AG09309 (cell line): Measurements from ENCODE around the gene RPUSD4.

Source experiments
- DNase-seq: peaks from one replicate; pipeline ENCODE4 v3.0.0-alpha.2; 2010; ENCODE audit warnings: low read depth
- H3K4me3 ChIP-seq: 2 replicates; pipeline ENCODE4 v1.5.1; 2011; ENCODE audit warnings: mild to moderate bottlenecking, low read depth, low read length, moderate library complexity; ENCODE audit not compliant: control insufficient read depth
- CTCF ChIP-seq: IDR thresholded peaks from 2 replicates; pipeline ENCODE4 v1.5.1; 2011; ENCODE audit warnings: mild to moderate bottlenecking, low read depth, low read length, inconsistent platforms; ENCODE audit not compliant: insufficient read depth, control insufficient read depth; ENCODE audit errors: missing control alignments

Gene RPUSD4

GRCh38 chr11:126246636-126247035, 35.2 kb upstream of the RPUSD4 start:
- DNase-seq, result no peak
- H3K4me3 ChIP-seq, result no peak overlapping the region
- TF ChIP-seq CTCF, result no peak

GRCh38 chr11:126233391-126233790, 21.9 kb upstream of the RPUSD4 start:
- H3K4me3 ChIP-seq, result no peak overlapping the region
- no peak for TF ChIP-seq CTCF
- DNase-seq, result no peak

GRCh38 chr11:126232683-126233082, 21.2 kb upstream of the RPUSD4 start:
- no peak for DNase-seq
- TF ChIP-seq CTCF, result no peak
- H3K4me3 ChIP-seq, result no peak overlapping the region

- no peak for DNase-seq
- H3K4me3 ChIP-seq, result no peak overlapping the region
- TF ChIP-seq CTCF, result no peak
These were observed 20.4 kb upstream of the RPUSD4 start for GRCh38 chr11:126231725-126232459.

GRCh38 chr11:126229858-126230540, 18.5 kb upstream of the RPUSD4 start:
- H3K4me3 ChIP-seq, result no peak overlapping the region
- no peak for DNase-seq
- TF ChIP-seq CTCF, result no peak

- H3K4me3 ChIP-seq, result no peak overlapping the region
- DNase-seq, result no peak
- TF ChIP-seq CTCF, result no peak
These were observed 15.1 kb upstream of the RPUSD4 start for GRCh38 chr11:126226334-126227084.
